Measurements from ENCODE around the gene MSLN.

GRCh38 chr16:715477-716199, 44.9 kb upstream of the MSLN start:
- TF ChIP-seq CTCF (IDR thresholded peaks at IDR 0.05) (no peak), POLR2A (IDR thresholded peaks at IDR 0.05) (no peak)

Data from lower leg skin (tissue), 3 donors.